GM12878 (cell line): ENCODE results near the gene CD96. TPM values are rescaled to one million over a fixed set of nuclear protein-coding genes. Genes with fewer than 3 reads are reported as not detected.

Experiments
- ATAC-seq: fragments of 200-7000 bp; cut with Tn5 transposase; 3 replicates; pipeline ENCODE4 v1.9.1; 2020; ENCODE audit warnings: mild to moderate bottlenecking, moderate library complexity
- BruUV-seq: library from RNA; stranded (reverse); fragments of 400-500 nt; replicated peaks from 2 replicates; lab custom pipeline; 2021; lab: Mats Ljungman, UMichigan
- CTCF ChIA-PET: fragments of 300-600 bp; sonication (Branson Sonifier 250); formaldehyde crosslinking; extraction: SDS; loops from one replicate; lab custom pipeline; 2021; ENCODE audit warnings: inconsistent platforms; lab: Yijun Ruan, JAX
- POLR2A ChIA-PET: fragments of 350-600 bp; formaldehyde crosslinking; extraction: SDS; loops from one replicate; lab custom pipeline; 2021; ENCODE audit warnings: inconsistent platforms; lab: Charles Lee
- RAD21 ChIA-PET: fragments of 300-600 bp; sonication (Branson Sonifier 250); formaldehyde crosslinking; loops from one replicate; lab custom pipeline; 2023; ENCODE audit warnings: antibody characterized with exemption; ENCODE audit not compliant: unreplicated experiment; lab: Charles Lee
- SMC1A ChIA-PET: fragments of 300-600 bp; sonication (Branson Sonifier 250); formaldehyde crosslinking; loops from one replicate; lab custom pipeline; 2023; ENCODE audit not compliant: unreplicated experiment, uncharacterized antibody; lab: Charles Lee
- DNase-seq: peaks from one replicate; pipeline ENCODE4 v3.0.0-alpha.2; 2011; ENCODE audit warnings: low read depth, low spot score
- FAIRE-seq: peaks from 3 replicates; lab custom pipeline; 2011; peaks lifted over from hg19 to GRCh38; lab: Jason Lieb, UNC
- H2AFZ ChIP-seq: 2 replicates; pipeline ENCODE4 v1.6.0; 2011; ENCODE audit warnings: low read depth, low read length, control low read depth; ENCODE audit not compliant: control insufficient read depth
- H3K27ac ChIP-seq: 2 replicates; pipeline ENCODE4 v1.5.1; 2011; ENCODE audit warnings: control low read depth; ENCODE audit not compliant: control insufficient read depth, insufficient read depth
- H3K27me3 ChIP-seq, 2 experiments: replicated peaks in 1 of 2; 2 replicates each; pipeline versions ENCODE4 v1.6.0 to v1.6.1; 2011; ENCODE audit warnings: low read length in 1 of 2; ENCODE audit not compliant: control insufficient read depth in 2 of 2, insufficient read depth in 2 of 2
- H3K36me3 ChIP-seq, 2 experiments: 2 replicates each; pipeline ENCODE4 v1.5.1; 2011; ENCODE audit warnings: low read length in 1 of 2; ENCODE audit not compliant: control insufficient read depth in 2 of 2, insufficient read depth in 2 of 2
- H3K4me1 ChIP-seq: 2 replicates; pipeline ENCODE4 v1.6.1; 2011; ENCODE audit warnings: mild to moderate bottlenecking, low read length, moderate library complexity, mixed read lengths; ENCODE audit not compliant: control insufficient read depth, insufficient read depth
- H3K4me2 ChIP-seq: 2 replicates; pipeline ENCODE4 v1.6.0; 2011; ENCODE audit warnings: control low read depth; ENCODE audit not compliant: control insufficient read depth, insufficient read depth
- H3K4me3 ChIP-seq: fragments of 200-600 bp; sonication (generic); 2 replicates; pipeline ENCODE4 v1.5.1; 2016
- H3K79me2 ChIP-seq: 2 replicates; pipeline ENCODE4 v1.6.0; 2011; ENCODE audit warnings: low read length; ENCODE audit not compliant: control insufficient read depth, insufficient read depth
- H3K9ac ChIP-seq: 2 replicates; pipeline ENCODE4 v1.8.0; 2011; ENCODE audit warnings: low read length, control low read depth, mixed read lengths; ENCODE audit not compliant: control insufficient read depth, insufficient read depth
- H3K9me3 ChIP-seq: replicated peaks from 3 replicates; pipeline ENCODE4 v1.5.1; 2011; ENCODE audit warnings: mild to moderate bottlenecking, low read length; ENCODE audit not compliant: control insufficient read depth, insufficient read depth
- H4K20me1 ChIP-seq: 2 replicates; pipeline ENCODE4 v1.6.0; 2011; ENCODE audit not compliant: control insufficient read depth, insufficient read depth
- GABPA ChIP-seq: IDR thresholded peaks from 2 replicates; pipeline ENCODE4 v1.6.1; 2014; ENCODE audit warnings: antibody characterized with exemption, low read depth, mild to moderate bottlenecking, inconsistent platforms
- MYC ChIP-seq: IDR thresholded peaks from 2 replicates; pipeline ENCODE4 v1.6.1; 2011; ENCODE audit warnings: mild to moderate bottlenecking, low read length, moderate library complexity, inconsistent platforms; ENCODE audit not compliant: insufficient read depth, insufficient replicate concordance, insufficient read length, severe bottlenecking
- NKRF ChIP-seq: fragments of 450-650 bp; conservative IDR thresholded peaks from 2 replicates; pipeline ENCODE4 v1.6.1; 2017; ENCODE audit warnings: mild to moderate bottlenecking, moderate library complexity
- PAX5 ChIP-seq: IDR thresholded peaks from 2 replicates; pipeline ENCODE4 v1.6.1; 2011; ENCODE audit warnings: low read depth, low read length, borderline replicate concordance
- RAD21 ChIP-seq: IDR thresholded peaks from 2 replicates; pipeline ENCODE4 v1.6.1; 2011; ENCODE audit warnings: mild to moderate bottlenecking, low read depth, low read length, moderate library complexity; ENCODE audit not compliant: insufficient read depth
- ZNF274 ChIP-seq: IDR thresholded peaks from one replicate; pipeline ENCODE4 v1.8.0; 2011; ENCODE audit not compliant: insufficient read length, insufficient read depth
- ZSCAN29 ChIP-seq: fragments of 450-650 bp; IDR thresholded peaks from 2 replicates; pipeline ENCODE4 v1.6.1; 2017; ENCODE audit warnings: mild to moderate bottlenecking, moderate library complexity
- WGBS: methylation state at CpG from one replicate; pipeline ENCODE4 v1.1.6; 2016; ENCODE audit warnings: low lambda C conversion rate; ENCODE audit not compliant: insufficient replicate concordance, insufficient coverage; ENCODE audit errors: missing lambda C conversion rate; 5-methylcytosine and 5-hydroxymethylcytosine counted together
- in situ Hi-C: fragments of 300-500 bp; cut with MboI; formaldehyde crosslinking; loops from 9 replicates; pipeline ENCODE4 v1.14.3; 2018; ENCODE audit warnings: mixed read lengths
- intact Hi-C: fragments of 100-400 bp; cut with micrococcal nuclease; formaldehyde crosslinking; loops from one replicate; pipeline ENCODE4 v1.14.2; 2022; ENCODE audit not compliant: unreplicated experiment
- polyA plus RNA-seq, 11 experiments: library from polyadenylated mRNA; depleted of rRNA in 4 of 11; unstranded in 6 of 11; stranded (reverse) in 5 of 11; fragments of >200 nt; fragmentation: Nextera tagmentation in 4 of 11; fragmentation: Illumina TruSeq in 1 of 11; extraction: Ambion mirVana in 4 of 11; extraction: Trizol in 1 of 11; gene quantifications; 1 replicate in 1 of 11; 2 replicates in 10 of 11; pipeline versions ENCODE4 v1.2.1 to v1.2.3, GENCODE V29; 2011 to 2016; ENCODE audit warnings: inconsistent platforms in 2 of 11, missing spikeins in 2 of 11, low read depth in 1 of 11
- total RNA-seq, 4 experiments: library from RNA; depleted of rRNA in 3 of 4; stranded (reverse); fragments of >200 nt in 3 of 4; fragmentation: Illumina TruSeq in 1 of 4; extraction: Trizol in 1 of 4; gene quantifications; 2 replicates each; pipeline versions ENCODE4 v1.2.1 to v1.2.3, GENCODE V29; 2013 to 2021
- TF ChIP-seq, protein P1 (sequence below): IDR thresholded peaks from 2 replicates; pipeline ENCODE4 v1.6.1; 2011; ENCODE audit warnings: low read depth, mild to moderate bottlenecking, low read length, moderate library complexity, borderline replicate concordance; ENCODE audit errors: extremely low read depth

Gene CD96
- total and polyA plus RNA-seq, 10 of the 15 experiments (the other 5 are each of a cell fraction or from before 2014, with no cell fraction given), result 0.13 to 10.1 (median 0.47) TPM

- FAIRE-seq, result no peak
- no peak for DNase-seq
- whole genome bisulfite sequencing, result 85% methylated on average over 1 of the region's 1 CpG
Observed at GRCh38 chr3:111584744-111585143, 42.7 kb downstream of the CD96 start.

More at GRCh38 chr3:111584744-111585143, 42.7 kb downstream of the CD96 start:
- intact Hi-C loops, result no loop called here
- in situ Hi-C loops, result no loop called here
- H3K9ac ChIP-seq, result no peak overlapping the region
- ChIA-PET POLR2A (no interaction called here), RAD21 (no interaction called here), CTCF (no interaction called here), SMC1A (interaction anchor here (1.5 kb wide), 1 partner anchor 14 kb away, joined by 3 read pairs; no protein-coding TSS in a partner anchor)
- no peaks in the 10 kb centered on the region for H3K4me1 ChIP-seq
- no peak overlapping the region for H3K4me3 ChIP-seq
- no peaks in the 10 kb centered on the region for H3K36me3 ChIP-seq
- H4K20me1 ChIP-seq, result no peaks in the 10 kb centered on the region
- no TSS peak for BruUV-seq
- no peak for ATAC-seq
- H3K27me3 ChIP-seq, result no peaks in the 10 kb centered on the region; a peak in 1 of 4 replicates
- H3K27ac ChIP-seq, result no peak overlapping the region
- H3K9me3 ChIP-seq, result no peaks in the 10 kb centered on the region
- H2AFZ ChIP-seq, result no peak overlapping the region
- TF ChIP-seq MYC (no peak), RAD21 (no peak), ZNF274 (no peak), PAX5 (no peak), NKRF (no peak), GABPA (no peak), ZSCAN29 (no peak)
- TF ChIP-seq, protein P1, sequence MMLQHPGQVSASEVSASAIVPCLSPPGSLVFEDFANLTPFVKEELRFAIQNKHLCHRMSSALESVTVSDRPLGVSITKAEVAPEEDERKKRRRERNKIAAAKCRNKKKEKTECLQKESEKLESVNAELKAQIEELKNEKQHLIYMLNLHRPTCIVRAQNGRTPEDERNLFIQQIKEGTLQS, result no peak
- no peaks in the 10 kb centered on the region for H3K79me2 ChIP-seq
- H3K4me2 ChIP-seq, result no peak overlapping the region
